DMS53 treated with DMSO at 0.1 percent for 48 hours (cell line): ENCODE measurements around the gene TSPAN15.
A peak's percentile ranks its signal among the peaks of the same experiment; 100 is the strongest.

Source experiments
- DNase-seq: peaks from one replicate; lab custom pipeline; 2025; ENCODE audit not compliant: unreplicated experiment; lab: John Stamatoyannopoulos, UW

TSPAN15 gene

DNA sequence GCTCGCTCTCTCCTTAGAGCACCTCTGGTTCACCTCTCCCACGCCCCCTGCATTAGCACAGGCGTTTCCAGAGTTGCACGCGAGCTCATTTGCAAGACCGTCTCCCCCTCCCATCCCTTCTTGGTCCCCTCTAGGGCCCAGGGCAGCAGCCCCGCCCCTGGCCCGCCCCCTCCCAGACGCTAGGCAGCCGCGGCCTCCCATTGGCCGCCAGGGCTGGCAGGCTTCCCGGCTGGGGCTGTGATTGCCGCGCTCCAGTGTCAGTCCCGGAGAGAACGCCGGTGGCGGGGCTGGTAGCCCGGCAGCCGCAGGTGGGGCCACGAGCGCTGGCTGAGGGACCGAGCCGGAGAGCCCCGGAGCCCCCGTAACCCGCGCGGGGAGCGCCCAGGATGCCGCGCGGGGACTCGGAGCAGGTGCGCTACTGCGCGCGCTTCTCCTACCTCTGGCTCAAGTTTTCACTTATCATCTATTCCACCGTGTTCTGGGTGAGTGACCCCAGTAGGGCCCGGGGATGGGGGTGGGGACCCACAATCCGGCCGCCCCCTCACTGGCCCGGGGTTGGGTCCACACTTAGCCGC, at the start of gene TSPAN15:
Gene TSPAN15 (plus strand): TSS at position 257 of the 575 bp plus-strand sequence. CDS start 130 bp downstream, at position 387.
- peak; percentile 75 for DNase-seq

DNA sequence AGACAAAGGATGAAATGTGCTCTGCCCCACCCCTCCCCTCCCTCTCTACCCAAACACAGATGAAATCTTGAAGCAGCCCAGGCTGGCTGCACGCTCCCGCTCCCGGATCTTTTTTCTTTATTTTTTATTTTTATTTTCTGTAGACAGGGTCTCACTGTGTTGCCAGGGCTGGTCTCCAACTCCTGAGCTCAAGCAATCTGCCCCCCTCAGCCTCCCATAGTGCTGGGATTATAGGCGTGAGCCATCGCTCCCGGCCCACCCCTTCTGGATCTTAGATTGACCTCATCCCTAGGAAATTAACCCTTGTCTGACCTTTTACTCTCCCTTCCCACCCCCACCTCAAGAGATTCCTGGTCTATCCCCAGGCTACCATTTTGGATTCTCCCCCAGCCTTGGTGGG, 48.9 kb upstream of the TSPAN15 start:
- DNase-seq, result no peak

GRCh38 chr10:69403066-69403465, 48.2 kb upstream of the TSPAN15 start:
- DNase-seq, result no peak

- no peak for DNase-seq
These were observed 47.7 kb upstream of the TSPAN15 start for GRCh38 chr10:69403519-69403918.

- no peak for DNase-seq
These were observed 46.5 kb upstream of the TSPAN15 start for GRCh38 chr10:69404786-69405185.

- DNase-seq, result no peak
These were observed 46.0 kb upstream of the TSPAN15 start for GRCh38 chr10:69405221-69405620.

DNA sequence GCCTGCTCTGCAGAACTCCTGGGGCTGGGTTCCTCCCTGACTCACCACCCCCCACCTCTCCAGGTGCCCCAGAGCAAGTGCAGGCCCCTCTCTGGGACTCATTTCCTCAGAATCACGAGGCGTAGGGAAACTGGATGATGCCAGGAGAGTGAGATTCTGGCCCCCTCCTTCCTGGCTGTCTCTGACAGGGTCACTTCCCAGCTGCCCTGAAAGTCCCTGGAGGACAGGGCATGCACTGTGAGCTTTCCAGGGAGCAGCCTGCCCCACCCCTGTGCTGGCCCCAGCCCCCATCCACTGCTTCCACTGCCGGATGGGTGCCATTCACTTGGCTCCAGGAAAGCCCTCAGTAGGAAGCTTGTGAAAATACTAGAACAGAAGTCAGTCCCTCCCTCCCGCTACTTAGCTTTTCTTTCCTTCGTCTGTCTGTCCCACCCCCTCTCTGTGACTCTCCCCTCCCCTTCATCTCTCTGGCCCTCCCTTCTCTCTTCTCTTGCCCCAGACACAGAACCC, 44.9 kb upstream of the TSPAN15 start:
- no peak for DNase-seq

- DNase-seq, result no peak
These were observed 44.3 kb upstream of the TSPAN15 start for GRCh38 chr10:69406816-69407580.

DNA sequence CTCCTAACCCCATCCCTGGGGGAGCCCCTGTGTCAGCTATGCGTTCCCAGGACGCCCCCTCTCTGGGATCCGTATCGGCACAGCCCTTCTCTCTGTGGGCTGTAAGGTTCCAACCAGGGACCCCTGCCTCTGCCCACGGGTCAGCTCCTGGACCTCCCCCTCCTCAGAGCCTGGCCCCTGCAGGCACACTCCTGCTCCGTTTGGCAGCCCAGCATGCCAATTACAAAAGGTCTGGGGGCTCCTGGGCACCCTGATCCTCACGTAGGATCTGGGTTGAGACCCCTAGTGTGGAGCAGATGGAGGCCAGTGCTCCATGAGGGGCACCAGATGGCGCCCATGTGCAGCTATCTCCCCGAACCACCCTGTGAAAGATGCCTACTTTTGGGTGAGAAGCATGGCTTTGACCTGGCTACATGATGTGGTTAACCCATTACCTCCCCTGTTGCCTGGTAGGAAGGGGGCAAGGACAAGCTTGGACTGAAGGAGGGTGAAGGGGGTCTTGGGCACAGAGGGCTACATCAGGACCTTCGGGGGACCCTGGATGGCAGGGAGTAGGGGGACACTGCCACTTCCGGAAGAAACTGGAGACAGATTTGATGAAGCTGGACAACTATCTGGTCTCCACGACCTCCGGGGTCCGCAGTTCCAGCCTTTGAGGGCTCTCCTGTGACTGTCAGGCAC, 43.5 kb upstream of the TSPAN15 start:
- DNase-seq, result no peak

GRCh38 chr10:69408318-69409175, 42.7 kb upstream of the TSPAN15 start:
- DNase-seq, result peak; percentile 90

- no peak for DNase-seq
These were observed 42.1 kb upstream of the TSPAN15 start for GRCh38 chr10:69409176-69409495.

DNA sequence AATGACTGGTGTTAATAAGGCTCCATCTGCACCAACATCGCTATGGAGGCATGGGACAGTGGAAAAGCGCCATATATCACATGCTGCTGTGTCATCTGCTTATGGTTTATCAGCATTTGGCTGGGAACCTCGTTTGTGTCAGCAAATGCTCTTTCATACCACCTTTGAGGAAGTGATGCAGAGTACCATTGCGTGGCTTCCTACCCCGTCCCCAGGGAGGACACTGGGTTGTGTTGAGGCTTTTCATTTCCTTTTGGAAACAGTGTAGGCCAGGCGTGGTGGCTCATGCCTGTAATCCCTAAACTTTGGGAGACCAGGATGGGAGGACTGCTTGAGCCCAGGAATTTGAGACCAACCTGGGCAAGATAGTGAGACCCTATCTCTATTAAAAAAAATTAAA, 41.3 kb upstream of the TSPAN15 start:
- DNase-seq, result no peak

- no peak for DNase-seq
These were observed 40.8 kb upstream of the TSPAN15 start for GRCh38 chr10:69410487-69410886.

DNA sequence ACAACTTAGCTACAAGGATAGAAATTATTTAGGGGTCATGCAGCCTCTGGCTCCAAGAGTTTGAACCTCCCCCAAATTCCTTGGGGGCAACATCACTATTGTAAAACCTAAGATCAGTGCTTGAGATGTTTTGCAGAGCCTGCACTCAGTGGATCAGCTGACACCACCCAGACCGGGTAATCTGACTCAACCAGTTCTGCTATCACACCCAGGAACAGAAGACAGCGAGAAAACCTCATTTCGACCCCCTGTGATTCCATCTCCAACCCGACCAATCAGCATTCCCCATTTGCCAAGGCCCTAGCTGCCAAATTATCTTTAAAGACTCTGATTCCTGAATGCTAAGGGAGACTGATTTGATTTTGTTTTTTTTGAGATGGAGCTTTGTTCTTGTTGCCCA, 39.8 kb upstream of the TSPAN15 start:
- DNase-seq, result no peak

DNA sequence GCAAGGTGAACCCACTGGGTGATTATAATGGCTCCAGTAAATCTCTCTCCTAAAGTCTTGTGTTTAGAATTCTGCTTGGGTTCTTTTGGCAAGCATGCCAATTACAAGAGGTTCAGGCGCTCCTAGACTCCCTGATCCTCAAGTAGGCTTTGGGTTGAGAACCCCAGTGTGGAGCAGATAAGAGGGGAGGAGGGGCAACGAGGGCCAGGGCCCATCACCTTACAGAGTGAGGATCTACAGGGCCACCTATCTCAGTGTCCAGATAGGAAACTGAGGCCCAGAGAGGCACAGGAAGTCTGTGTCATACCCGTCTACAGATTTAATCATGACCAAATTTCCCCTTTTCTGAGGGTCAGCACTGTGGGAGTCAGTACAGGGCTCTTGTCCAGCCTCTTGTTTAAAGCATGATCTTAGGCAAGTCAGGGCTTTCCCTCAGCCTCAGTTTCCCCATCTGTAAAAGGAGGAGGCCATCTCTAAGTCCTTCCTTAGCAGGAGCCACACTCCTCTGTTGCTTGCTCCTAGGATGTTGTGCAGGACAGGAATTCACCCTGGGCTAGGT, 39.0 kb upstream of the TSPAN15 start:
- no peak for DNase-seq

- DNase-seq, result no peak
These were observed 37.9 kb upstream of the TSPAN15 start for GRCh38 chr10:69413221-69413865.

- DNase-seq, result no peak
These were observed 36.9 kb upstream of the TSPAN15 start for GRCh38 chr10:69414036-69415018.

DNA sequence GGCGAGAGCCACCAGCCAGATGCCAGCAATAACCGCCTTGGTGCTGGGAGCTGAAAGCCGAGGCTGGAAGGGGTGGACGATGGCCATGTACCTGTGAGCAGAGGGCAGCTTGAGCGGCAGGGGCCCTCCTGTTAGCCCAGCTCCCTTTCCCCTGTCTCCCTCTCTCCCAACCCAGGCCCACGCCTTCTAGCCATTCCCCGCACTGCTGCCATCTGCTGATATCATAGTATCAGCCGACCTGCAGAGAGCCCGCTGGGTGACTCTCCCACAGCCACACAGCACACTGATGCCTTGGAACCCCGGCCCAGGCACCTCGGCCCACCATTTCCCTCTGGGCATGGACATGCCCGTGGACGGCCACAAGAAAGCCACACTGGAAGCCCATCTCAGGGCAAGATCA, 36.2 kb upstream of the TSPAN15 start:
- no peak for DNase-seq

GRCh38 chr10:69415951-69416350, 35.3 kb upstream of the TSPAN15 start:
- DNase-seq, result no peak
